ENCODE measurements around the gene KLF16.

The KLF16 gene

GRCh38 chr19:1854039-1854541 is 9.3 kb downstream of the KLF16 start:
- no peak for DNase-seq

DNA sequence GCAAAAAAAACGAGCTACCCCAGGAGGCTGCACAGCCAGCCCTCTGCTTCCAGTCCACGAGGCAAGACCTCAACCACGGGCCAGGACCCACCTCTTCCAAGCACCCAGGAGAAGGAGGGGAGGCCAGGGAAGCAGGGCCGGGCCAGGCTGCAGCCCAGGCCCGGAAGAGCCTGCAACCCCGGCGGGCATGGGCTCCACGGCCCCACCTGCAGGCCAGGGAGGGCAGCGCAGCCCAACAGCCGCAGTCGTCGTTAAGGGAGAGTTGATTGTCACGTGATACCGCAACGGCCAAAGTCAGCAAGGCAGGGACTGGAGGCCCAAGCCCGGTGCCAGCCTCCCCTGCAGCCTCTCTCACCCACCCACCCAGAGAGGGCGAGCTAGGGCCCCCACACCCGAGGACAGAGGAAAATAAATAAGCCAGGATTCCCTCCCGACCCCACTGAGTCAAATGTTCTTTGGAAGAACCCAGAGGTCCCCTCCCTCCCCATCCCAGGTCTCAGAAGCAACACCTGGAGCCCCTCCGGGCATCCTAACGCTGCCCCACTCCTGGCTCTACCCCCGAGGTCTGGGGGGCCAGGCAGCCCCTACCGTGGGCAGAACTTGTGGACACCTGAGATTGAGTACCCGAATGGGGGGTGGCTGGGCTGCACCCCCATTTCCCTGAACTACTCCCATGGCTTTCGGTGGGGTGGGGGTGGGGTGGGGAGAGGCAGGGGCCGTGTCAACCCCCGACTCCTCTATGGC is 9.9 kb downstream of the KLF16 start:
- DNase-seq = peak; percentile 44

DNA sequence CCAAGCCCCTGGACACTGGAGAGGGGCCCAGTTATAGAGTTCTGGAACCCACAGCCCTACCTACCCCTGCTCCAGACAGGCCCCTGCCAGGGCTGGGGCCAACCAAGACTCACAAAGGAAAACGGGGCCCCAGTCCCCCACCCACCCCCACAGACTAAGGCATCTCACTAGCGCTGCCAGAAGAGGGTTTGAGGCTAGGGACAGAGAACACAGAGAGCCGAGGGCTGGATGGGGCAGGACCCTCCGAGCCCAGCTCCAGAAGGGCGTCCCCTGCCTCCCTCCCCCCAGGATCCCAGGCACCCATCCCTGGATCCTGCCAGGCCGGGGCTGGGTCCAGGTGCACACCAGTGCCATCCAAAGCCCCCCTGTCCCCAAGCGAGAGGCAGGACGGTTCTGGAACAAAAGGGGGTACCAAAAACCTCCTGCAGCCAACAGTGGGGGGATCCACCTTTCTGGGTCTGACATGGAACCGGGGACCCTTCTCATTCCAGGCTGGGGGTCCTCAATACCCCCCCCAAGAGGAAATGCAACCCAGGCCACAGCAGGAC is 10.7 kb downstream of the KLF16 start:
- DNase-seq = no peak

DNA sequence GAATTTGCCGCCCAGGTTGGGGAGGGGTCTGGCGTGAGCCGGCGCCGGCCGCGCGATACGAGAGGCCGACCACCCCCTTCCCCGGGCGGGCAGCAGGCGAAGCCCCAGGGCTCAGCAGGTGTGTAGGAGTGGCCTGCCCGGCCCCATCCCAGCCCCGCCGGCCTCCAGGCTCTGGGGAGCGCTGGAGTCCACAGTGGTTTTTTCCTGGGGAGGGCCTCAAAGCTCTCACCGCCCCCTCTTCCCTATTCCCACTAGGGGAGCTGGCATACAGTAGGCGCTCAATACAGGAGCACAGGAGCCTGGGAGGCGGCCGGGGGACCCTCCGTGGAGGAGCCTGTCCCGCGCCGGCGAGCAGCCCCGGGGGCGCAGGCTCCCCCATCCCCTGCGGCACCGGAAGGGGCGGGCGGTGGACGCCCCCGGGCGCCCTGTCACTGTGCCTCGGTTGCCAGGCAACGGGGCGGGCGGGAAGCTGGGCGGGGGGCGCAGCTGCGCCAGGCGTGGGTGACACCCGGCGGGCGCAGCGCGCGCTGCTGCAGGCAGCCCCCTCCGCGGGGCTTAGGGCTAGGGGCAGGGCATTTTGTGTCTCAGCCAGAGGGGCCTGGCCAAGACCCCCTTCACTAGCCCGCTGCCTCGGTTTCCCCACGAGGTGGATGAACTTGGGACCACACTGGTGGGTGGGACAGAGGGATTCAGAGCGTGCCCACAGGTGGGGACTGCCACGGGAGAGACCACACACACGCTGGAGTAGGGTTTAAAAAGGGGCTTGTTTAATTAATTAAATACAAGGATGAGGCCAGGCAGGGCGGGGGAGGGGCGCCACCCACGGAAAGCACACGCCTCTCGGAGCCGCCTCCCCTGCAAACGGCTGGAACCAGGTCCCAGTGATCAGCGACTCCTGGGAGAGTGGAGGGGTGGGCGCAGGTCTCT is 11.5 kb downstream of the KLF16 start:
- DNase-seq = peak; percentile 21

GRCh38 chr19:1850809-1851653 is 12.3 kb downstream of the KLF16 start:
- no peak for DNase-seq

- DNase-seq = no peak
Observed at GRCh38 chr19:1849886-1850398, 13.4 kb downstream of the KLF16 start.

DNA sequence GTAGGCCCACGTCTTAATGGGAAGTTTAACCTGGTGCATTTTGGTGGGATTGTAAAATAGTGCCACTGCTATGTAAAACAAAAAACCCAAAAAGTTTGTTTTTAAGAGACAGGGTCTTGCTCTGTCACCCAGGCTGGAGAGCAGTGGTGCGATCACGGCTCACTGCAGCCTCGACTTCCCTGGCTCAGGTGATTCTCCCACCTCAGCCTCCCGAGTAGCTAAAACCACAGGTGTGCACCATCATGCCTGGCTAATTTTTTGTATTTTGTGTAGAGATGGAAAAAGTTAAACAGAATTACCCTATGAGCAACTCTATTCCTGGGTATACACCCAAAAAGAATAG is 14.3 kb downstream of the KLF16 start:
- DNase-seq = no peak

GRCh38 chr19:1848399-1849131 is 14.8 kb downstream of the KLF16 start, which contains the start of gene REXO1:
Gene REXO1, minus strand, starts transcription at chr19:1848483. Its CDS starts 125 bp downstream, at chr19:1848358.
- DNase-seq = peak; percentile 95

GRCh38 chr19:1847684-1848398 is 15.5 kb downstream of the KLF16 start:
- DNase-seq = no peak

DNA sequence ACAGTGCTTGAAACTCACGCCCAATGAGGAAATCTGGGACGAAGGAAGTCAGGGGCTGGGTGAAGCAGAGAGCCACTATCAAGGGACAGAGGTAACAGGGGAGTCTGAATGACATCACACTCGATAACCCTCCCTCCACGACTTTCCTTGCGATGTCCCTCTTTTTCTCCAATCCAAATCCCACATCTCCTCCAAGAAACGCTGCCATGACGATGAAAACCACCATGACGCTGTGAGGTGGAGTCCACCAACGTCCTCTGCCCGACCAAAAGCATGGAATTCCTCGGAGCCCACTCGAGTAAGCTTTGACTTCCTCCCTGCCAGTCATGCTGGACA is 16.1 kb downstream of the KLF16 start:
- no peak for DNase-seq

DNA sequence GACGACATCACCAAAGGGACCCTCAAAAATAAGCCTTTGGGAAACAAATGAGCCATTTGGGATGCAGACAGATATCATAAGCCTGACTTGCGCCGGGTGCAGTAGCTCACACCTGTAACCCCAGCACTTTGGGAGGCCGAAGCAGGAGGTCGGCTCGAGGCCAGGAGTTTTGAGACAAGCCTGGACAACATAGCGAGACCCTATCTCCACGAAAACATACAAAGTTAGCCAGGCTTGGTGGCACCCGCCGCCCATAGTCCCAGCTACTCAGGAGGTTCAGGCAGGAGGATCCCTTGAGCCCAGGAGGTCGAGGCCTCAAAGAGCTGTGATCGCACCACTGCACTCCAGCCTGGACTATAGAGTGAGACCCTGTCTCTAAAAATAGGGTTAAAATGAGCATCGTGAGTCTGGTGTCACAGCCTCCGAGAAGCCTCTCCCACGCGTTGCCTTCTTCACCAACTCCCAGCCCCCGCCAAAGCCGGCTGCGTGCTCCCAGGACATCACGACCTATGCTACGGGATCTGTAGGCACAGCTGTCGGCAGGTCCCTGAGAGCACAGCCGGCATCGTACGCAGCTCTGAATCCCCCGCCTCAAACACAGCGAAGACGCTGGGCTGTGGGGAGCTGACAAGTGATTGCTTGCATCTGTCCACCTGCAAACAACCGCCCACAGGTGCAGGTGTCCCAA is 16.7 kb downstream of the KLF16 start:
- no peak for DNase-seq

DNA sequence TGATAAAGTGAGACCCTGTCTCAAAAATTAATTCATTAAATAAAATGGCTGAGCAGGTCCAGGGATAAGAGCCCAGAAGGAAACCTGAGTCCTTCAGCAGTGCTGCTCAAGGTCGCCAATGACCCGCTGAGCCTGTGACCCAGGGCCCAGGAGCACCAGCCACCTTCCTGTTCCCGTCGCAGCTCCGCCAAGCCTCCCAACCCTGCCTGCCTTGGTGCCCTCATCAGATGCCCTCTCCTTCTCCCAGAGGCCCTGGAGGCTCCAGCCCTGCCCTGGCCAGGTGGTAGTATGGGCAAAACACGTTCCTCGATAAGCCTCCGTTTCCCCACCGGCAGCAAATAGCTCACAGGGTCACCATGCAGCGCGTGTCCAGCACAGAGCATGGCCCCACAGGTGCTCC is 17.7 kb downstream of the KLF16 start:
- DNase-seq = no peak

DNA sequence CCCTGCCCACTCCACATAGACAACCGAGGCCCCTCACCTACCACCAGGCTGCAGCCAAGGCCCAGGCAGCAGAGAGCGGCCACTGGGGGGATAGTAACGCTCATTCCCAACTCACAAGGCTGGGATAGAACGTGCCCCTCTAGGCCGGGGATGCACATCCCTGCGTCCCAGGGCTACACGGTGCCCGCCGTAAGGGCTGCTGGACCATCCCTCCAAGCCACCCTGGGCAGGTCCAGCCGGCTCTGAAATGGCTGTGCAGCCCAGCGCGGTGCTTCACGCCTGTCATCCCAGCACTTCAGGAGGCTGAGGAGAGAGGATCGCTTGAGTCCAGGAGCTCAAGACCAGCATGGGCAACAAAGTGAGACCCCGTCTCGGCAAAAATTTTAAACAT is 18.3 kb downstream of the KLF16 start:
- no peak for DNase-seq

DNA sequence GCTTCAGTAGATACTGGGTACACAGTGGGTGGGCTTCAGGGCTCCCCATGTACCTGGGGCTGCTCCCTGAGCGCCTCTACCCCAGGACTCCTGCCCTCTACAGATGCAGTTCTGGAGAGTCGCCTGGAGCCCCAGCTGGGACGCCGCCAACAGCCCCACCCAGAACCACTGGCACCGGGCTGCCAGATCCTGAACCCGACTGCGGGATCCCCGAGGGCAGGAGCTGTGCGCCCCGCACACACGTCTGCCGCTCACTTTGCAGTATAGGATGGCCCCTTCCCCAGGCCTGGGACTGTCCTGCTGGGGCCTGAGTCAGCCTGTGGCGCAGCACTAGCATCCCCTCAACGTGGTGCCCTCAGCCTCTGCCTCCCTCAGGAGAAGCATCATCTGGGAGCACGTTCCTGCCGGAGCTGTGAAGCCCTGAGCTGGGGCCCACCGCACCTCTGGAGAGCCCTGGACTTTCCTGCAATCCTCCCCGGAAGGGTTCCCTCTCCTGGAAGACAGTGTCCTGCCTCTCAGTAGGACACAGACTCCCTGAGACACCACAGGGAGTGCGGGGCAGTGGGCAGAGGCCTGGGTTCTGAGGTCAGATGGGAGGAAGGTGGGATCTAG is 18.8 kb downstream of the KLF16 start:
- DNase-seq = no peak

DNA sequence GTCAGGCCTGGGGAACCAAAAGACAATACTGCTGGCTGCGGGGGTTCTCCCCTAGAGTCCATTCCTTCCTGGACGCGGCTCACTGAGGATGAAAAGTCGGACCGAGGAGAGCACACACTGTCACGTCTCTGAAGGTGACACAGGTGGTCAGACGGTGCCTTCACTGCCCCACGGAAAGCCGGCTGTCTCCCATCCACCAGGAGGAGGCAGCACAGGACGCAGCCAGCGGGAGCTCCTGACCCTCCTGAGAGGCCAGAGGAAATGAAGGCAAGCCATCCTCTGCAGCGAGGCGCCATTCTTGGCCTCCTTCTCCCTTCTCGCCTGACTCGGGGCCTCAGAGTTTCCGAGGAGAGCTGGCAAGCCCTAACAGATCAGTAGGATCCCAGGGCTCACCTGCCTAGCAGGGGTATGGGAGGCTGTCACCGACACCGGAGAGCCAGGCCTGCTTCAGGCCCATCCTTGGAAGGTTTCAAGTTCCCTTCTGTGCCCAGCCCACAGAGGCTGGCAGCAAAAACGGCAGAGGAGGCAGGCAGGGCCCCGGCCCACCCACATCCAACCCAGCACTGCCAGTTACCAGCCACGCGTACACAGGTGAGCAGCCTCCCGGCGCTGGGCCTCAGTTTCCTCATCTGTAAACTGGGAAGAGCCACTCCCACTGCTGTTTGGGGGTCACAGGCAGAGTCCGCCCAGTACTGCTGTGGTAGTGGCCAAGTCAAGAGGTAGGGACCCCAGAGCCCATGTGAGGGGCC is 19.6 kb downstream of the KLF16 start:
- no peak for DNase-seq

DNA sequence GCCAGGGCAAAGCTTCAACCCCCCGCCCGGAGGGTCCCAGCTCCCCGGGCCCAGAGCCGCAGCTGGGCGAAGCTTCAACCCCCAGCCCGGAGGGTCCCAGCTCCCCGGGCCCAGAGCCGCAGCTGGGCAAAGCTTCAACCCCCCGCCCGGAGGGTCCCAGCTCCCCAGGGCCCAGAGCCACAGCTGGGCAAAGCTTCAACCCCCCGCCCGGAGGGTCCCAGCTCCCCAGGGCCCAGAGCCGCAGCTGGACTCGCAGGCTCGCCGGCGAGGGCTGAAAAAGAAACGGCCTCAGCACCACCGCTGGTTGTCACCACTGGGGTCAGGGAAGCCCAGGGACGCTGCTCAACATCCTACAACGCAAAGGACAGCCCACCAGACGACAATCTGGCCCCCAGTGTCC is 20.3 kb downstream of the KLF16 start:
- no peak for DNase-seq

DNA sequence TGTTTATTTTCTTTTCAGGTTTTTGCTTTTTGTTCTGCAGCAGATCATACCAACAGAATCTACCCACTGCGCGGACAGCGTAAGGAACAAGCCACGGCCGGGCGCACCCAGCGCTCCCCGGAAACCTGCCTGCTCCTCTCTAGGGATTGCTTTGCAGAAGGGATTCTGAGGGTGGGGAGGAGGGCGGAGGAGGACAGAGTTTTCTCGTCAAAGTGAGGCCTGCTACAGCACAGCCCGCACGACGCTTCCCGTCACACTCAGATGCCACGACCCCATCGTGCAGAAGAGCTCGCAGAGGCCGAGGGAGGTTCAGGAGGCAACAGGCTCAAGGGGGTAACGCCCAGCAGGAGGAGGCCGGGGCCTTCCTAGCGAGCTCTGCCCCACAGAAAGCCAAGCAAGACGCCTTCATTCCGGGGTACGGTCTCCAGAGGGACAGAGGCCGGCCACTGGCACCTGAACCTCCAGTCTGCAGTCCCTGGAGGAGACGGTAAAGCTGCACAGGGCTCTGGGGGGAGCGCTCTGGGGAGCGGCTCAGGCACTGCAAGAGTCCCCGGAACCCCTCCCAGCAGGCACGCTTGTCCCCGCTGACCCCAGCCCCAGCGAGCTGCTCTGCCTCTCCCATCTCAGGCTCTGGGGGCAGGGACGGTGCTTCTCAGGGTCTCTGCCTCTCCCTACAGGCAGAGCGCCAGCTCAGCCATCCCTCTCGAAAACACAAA is 22.0 kb downstream of the KLF16 start:
- DNase-seq = no peak

GRCh38 chr19:1840541-1841115 is 22.8 kb downstream of the KLF16 start:
- DNase-seq = no peak

Measured in DMS79 treated with DMSO at 0.1 percent for 48 hours (cell line).